MG63 (cell line): Measurements from ENCODE around the gene USP24. TPM values are rescaled to one million over a fixed set of nuclear protein-coding genes. Genes with fewer than 3 reads are reported as not detected.
"Not testable (repeated sequence)": the region's sequence is repeated elsewhere in the genome, so short reads cannot be mapped to it uniquely, and the experiment has no call there.

Source experiments
- DNase-seq: peaks from one replicate; pipeline ENCODE4 v3.0.0-alpha.2; 2020
- H3K27me3 ChIP-seq: fragments of 250-450 bp; sonication (Bioruptor Pico); 2 replicates; pipeline ENCODE4 v1.5.1; 2020; ENCODE audit warnings: mild to moderate bottlenecking, moderate library complexity
- H3K36me3 ChIP-seq: fragments of 250-450 bp; sonication (Bioruptor Pico); 2 replicates; pipeline ENCODE4 v1.5.1; 2020; ENCODE audit warnings: mild to moderate bottlenecking, moderate library complexity
- H3K4me3 ChIP-seq: fragments of 250-450 bp; sonication (Bioruptor Pico); 2 replicates; pipeline ENCODE4 v1.5.1; 2020; ENCODE audit warnings: mild to moderate bottlenecking, moderate library complexity
- H3K9me3 ChIP-seq: fragments of 250-450 bp; sonication (Bioruptor Pico); 2 replicates; pipeline ENCODE4 v1.5.1; 2020; ENCODE audit warnings: mild to moderate bottlenecking, moderate library complexity
- total RNA-seq: library from RNA; depleted of rRNA; stranded (reverse); fragments of >200 nt; shearing (Covaris generic); gene quantifications from 2 replicates; pipeline ENCODE4 v1.2.3, GENCODE V29; 2014; ENCODE audit warnings: low replicate concordance

The USP24 gene
- total RNA-seq, 1 experiment from 2014 or later, result 9.9 TPM

DNA sequence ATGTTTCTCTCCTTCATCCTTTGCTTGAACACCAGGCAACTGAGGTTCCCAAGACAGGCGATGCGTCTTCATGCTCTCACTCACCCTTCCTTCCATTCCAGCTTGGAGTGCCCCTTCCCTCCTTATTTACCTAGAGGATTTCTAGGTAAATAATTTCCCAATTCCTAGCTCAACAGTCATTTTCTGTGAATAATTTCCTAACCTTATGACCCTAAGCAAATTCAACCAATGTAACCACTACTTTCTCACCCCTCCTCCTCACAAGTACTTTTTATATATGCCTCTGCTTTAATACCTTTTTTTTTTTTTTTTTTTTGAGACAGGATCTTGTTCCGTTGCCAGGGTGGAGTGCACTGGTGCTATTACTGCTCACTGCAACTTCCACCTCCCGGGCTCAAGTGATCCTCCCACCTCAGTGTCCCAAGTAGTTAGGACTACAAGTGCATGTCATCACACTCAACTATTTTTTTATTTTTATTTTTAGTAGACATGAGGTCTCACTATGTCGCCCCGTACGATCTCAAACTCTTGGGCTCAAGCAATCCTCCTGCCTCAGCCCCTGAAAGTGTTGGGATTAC, 86.7 kb downstream of the USP24 start:
- Histone ChIP-seq H3K27me3 (no peaks in the 10 kb centered on the region), H3K9me3 (no peaks in the 10 kb centered on the region), H3K36me3 (peaks cover 91% of the 10 kb centered on the region), H3K4me3 (no peak overlapping the region)
- no peak for DNase-seq

DNA sequence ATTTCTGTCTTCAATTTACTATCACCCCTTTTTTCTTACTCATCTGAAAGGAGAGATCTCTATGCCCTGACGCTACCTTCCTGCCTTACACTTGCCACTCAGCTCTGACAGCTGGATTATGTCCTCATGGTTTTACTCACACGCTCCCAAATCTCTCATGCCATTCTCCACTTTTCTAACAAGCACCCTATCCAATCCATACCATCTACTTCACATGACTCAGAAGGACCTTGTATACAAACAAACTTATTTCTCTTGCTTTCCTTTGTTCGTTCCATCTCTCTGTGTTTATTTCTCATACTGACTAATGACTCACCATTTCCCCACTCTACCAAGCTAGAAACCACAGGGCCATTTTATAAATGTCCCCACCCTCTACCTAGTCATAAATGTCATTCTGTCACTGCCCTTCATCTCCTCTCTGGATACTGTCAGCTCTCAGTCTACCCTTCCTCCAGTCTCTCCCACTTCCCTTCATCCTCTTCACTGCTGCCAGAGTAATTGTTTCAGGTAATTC, 87.3 kb downstream of the USP24 start:
- no peaks in the 10 kb centered on the region for H3K27me3 ChIP-seq
- H3K36me3 ChIP-seq, result peaks cover 89% of the 10 kb centered on the region
- peak; percentile 6 for DNase-seq
- no peaks in the 10 kb centered on the region for H3K9me3 ChIP-seq
- H3K4me3 ChIP-seq, result no peak overlapping the region

DNA sequence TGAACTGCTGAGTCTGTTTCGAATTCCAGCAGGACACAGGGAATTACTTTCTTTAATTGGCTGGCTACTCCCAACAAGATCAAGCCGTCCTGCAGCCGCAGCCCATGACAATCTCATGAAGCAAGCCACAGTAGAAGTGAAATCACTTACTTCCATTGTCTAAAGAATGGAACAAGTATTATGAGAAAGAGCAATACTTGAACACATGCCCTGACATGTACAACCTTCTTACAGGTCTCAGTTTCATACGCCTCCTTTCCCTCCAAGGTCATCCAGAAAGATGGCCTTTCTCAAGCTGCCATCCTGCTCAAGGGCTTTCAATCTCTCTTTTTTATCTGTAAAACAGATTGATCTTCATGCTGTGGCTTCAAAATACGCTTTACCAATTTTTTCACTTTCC, 90.7 kb downstream of the USP24 start:
- DNase-seq, result no peak
- Histone ChIP-seq H3K9me3 (no peaks in the 10 kb centered on the region), H3K36me3 (peaks cover 82% of the 10 kb centered on the region), H3K27me3 (no peaks in the 10 kb centered on the region), H3K4me3 (no peak overlapping the region)

DNA sequence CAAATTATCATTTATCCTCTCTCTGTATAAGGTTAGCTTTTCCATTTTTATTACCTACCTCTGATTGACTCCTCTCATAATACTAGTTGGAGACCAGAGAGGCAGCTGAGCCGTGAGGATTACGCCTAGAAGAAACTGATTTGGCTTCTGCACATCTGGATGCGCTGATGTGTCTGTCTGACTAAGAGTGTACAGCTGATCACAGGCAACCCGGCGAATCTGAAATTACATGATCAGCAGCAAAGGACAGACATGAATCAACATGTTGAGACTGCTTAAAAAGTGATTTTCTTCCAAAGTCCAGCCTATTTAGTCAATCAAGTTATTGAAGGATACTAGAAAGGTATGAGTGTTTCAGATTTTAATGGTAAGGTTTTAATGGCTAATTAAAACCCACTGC, 94.6 kb downstream of the USP24 start:
- DNase-seq, result no peak
- Histone ChIP-seq H3K4me3 (no peak overlapping the region), H3K9me3 (no peaks in the 10 kb centered on the region), H3K36me3 (peaks cover 80% of the 10 kb centered on the region), H3K27me3 (no peaks in the 10 kb centered on the region)

DNA sequence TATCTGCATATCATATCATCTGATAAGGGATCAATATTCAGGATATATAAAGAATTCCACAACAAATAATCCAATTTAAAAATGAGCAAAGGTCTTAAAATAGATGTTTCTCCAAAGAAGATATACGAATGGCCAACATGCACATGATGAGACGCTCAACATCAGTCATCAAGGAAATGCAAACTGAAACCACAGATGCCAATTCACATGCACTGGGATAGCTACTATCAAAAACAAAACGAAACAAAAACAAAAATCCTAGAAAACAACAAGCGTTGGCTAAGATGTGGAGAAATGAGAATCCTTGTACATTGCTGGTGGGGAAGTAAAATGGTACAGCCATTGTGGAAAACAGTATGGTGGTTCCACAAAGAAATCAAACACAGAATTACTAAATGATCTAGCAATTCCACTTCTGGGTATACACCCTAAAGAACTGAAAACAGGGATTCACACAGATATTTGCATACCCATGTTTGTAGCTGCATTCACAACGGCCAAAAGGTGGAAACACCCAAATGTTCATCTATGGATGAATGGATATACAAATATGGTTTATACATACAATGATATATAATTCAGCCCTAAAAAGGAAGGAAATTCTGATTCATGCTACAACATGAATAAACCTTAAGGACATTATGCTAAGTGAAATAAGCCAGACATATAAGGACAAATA, 96.4 kb downstream of the USP24 start:
- Histone ChIP-seq H3K4me3 (no peak overlapping the region), H3K36me3 (peaks cover 78% of the 10 kb centered on the region), H3K9me3 (no peaks in the 10 kb centered on the region; the same call in 1 of the 2 replicates), H3K27me3 (no peaks in the 10 kb centered on the region)
- no peak for DNase-seq

DNA sequence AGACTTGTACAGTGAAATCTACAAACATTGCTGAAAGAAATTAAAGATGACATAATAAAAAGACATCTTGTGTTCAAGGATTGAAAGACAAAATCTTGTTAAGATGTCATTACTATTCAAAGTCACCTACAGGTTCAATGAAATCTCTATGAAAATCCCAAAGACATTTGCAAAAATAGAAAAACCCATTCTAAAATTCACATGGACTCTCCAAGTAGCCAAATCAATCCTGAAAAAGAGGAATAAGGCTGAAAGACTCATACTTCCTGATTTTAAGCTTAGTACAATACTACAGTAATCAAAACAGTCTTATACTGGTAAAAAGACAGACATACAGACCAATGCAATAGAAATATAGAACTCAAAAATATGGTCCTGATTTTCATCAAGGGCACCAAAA, 97.2 kb downstream of the USP24 start:
- peaks cover 81% of the 10 kb centered on the region for H3K36me3 ChIP-seq
- H3K27me3 ChIP-seq, result no peaks in the 10 kb centered on the region
- H3K9me3 ChIP-seq, result no peaks in the 10 kb centered on the region; the same call in none of the 2 replicates
- no peak for DNase-seq
- H3K4me3 ChIP-seq, result no peak overlapping the region

DNA sequence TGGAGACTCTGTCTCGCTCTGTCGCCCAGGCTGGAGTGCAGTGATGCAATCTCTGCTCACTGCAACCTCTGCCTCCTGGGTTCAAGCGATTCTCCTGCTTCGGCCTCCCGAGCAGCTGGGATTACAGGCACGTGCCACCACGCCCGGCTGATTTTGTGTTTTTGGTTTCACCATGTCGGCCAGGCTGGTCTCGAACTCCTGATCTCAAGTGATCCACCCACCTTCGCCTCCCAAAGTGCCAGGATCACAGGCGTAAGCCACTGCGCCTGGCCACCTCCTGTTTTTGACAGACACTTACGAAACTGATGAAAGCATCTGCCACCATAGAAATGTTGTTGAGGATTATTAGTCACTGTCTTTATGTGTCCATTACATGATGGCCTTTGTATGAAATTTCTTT, 106.2 kb downstream of the USP24 start:
- H3K36me3 ChIP-seq, result peaks cover 72% of the 10 kb centered on the region
- not testable (repeated sequence) for DNase-seq, H3K27me3 ChIP-seq, H3K9me3 ChIP-seq, H3K4me3 ChIP-seq

DNA sequence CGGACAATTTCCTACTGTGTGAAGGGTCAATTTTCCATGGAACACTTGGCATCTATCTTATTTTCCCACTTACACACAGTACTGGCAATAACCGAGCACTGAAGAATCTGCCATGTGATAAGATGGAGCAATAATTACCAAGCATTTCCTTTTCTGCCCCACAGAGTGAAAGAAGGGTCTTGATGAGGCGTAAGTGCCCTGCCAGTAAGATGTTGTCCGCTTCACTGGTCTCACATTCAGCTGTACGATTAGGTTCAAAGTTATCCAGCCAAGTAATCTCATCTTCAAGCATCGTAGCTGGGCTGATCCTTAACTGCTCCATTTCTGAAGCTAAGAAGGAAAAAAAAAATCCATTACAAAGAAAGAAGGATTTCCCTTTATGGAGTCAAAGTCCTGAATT, 108.1 kb downstream of the USP24 start:
- Histone ChIP-seq H3K4me3 (no peak overlapping the region), H3K27me3 (no peaks in the 10 kb centered on the region), H3K9me3 (no peaks in the 10 kb centered on the region), H3K36me3 (peaks cover 64% of the 10 kb centered on the region)
- DNase-seq, result no peak

DNA sequence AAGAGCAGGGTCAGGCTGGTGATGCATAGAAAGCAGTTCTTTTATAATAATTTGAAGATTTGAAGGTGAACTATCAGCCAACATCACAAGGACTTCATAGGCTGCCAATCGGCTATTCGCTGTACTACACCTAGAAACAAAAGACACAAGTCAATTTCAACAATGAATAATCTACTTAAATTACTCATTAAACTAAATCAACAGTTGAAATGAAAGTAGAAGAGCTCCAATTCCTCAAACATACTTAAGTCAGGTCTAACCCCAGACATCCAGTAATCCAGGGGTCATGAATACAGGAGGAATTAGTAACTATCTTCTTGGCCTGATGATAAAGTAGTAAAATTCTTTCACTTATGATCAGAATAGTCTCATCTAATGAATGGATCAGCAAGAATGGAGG, 111.3 kb downstream of the USP24 start:
- no peak for DNase-seq
- H3K27me3 ChIP-seq, result no peaks in the 10 kb centered on the region

DNA sequence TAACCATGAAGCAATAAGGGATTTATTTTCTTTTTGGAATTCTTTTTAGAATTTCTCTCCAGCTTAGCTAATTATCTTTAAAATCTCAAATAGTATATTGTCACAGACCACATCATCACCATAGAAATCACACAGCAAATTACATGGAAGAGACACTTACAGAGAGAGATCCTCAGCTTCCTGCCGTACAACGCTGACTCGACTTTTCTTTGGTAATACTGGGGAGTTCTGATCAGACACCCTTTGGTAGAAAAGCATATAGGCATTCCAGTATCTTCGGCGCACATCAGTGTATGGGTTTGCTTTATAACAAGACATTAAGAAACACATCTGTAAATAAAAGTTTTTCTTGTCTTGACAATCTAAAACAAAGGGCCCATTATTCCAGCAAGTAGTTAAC, 120.1 kb downstream of the USP24 start:
- Histone ChIP-seq H3K36me3 (peaks cover 79% of the 10 kb centered on the region), H3K27me3 (no peaks in the 10 kb centered on the region)

More for the DNA sequence above, 111.3 kb downstream of the USP24 start:
- no peak overlapping the region for H3K4me3 ChIP-seq
- peaks cover 70% of the 10 kb centered on the region for H3K36me3 ChIP-seq
- no peaks in the 10 kb centered on the region for H3K9me3 ChIP-seq

DNA sequence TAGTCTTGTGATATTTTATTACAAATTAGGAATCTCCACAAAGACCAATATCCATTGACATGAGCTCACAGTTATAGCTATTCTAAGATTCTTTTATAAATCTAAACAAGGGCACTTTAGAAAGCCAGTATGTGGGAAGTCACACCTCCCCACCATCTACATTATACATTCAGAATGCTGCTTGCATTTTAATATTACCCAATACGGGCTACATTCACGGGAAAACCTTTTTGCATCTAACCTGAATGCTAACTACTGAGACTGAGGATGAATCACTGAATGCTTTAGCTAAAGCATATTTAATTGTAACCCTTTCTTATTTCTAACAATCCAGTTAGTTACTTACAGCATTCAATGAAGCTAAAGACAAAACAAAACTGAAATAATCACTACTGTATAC, 122.7 kb downstream of the USP24 start:
- no peaks in the 10 kb centered on the region for H3K9me3 ChIP-seq
- no peaks in the 10 kb centered on the region for H3K27me3 ChIP-seq
- no peak overlapping the region for H3K4me3 ChIP-seq
- DNase-seq, result no peak
- peaks cover 81% of the 10 kb centered on the region for H3K36me3 ChIP-seq

More for the DNA sequence above, 120.1 kb downstream of the USP24 start:
- Histone ChIP-seq H3K9me3 (no peaks in the 10 kb centered on the region), H3K4me3 (no peak overlapping the region)
- DNase-seq, result no peak

DNA sequence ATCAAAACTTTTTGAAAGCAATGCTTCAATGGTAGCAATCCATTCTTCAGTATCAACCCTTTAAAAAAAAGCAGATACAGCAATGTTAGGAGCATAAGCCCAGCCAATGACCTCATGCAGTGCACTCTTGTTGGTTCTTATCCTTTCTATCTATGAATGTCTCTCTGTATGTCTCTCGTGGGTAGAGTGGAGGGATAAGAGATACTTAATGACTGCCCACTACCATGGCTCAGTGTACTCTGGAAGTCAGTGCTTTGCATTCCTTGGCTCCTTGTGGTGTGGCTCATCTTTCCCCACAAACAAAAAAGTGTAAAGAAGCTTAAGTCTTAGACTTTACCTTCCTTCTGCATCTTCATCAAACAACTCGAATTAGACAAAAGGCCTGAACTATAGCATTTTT, 125.5 kb downstream of the USP24 start:
- Histone ChIP-seq H3K9me3 (no peaks in the 10 kb centered on the region), H3K36me3 (peaks cover 81% of the 10 kb centered on the region), H3K27me3 (no peaks in the 10 kb centered on the region), H3K4me3 (no peak overlapping the region)
- no peak for DNase-seq

DNA sequence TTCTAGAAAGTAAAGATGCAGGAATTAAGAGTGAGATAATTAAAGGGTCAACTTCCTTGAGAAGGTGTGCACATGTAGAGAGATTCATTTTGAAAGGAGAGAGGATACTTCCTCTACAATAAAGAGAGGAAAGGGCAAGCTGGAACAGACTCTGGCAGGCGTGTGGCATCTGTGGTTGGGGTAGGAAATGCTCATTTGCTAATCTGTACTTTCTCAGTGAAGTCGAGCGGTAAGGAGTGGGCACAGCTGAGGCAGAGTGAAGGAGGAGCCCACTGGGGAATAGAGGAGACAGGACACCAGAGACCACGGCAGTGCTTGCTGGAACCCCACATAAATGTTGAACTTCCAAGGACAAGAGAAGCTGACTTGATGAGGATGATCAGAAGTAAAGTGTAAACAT, 126.8 kb downstream of the USP24 start:
- H3K4me3 ChIP-seq, result no peak overlapping the region
- H3K36me3 ChIP-seq, result peaks cover 84% of the 10 kb centered on the region
- H3K27me3 ChIP-seq, result no peaks in the 10 kb centered on the region
- no peaks in the 10 kb centered on the region for H3K9me3 ChIP-seq
- no peak for DNase-seq

DNA sequence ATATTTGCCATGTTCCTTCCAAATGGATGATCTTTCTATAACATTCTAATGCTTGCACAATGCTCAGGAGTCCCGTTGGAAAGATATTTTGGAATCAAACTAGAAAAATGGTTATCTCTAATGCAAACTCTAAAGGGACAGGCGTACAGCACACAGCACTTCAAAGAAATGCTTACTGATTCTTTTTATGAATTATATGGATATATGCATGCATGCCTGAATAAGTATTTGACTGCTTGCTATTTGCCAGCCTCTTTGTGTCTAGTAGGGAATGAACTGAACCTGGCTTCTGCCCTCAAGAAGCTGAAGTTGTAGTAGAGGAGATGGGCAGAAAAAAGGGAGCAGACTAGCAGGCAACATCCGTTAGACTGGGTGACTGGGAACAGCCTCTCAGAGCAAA, 127.7 kb downstream of the USP24 start:
- no peaks in the 10 kb centered on the region for H3K9me3 ChIP-seq
- no peaks in the 10 kb centered on the region for H3K27me3 ChIP-seq
- H3K4me3 ChIP-seq, result no peak overlapping the region
- peaks cover 74% of the 10 kb centered on the region for H3K36me3 ChIP-seq
- DNase-seq, result no peak

DNA sequence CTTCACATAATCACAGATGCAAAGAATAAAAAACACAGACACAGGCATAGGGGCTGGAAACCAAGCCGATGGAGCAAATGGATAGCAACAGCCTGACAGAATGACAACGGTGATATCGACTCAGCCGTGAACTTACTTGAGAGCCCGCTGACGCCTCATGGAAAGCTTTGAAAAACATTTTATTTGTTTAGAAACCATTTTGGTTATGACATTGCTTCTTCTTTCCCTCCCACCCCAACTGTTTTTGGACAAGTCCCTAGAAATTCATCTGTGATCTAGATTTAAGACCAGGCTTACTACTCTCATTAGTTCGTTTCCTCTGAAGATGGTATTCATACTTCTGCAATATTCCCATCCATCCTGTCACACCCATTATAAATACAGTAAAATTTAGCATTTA, 130.9 kb downstream of the USP24 start:
- Histone ChIP-seq H3K27me3 (no peaks in the 10 kb centered on the region), H3K36me3 (peaks cover 73% of the 10 kb centered on the region), H3K4me3 (no peak overlapping the region), H3K9me3 (no peaks in the 10 kb centered on the region)
- DNase-seq, result no peak

DNA sequence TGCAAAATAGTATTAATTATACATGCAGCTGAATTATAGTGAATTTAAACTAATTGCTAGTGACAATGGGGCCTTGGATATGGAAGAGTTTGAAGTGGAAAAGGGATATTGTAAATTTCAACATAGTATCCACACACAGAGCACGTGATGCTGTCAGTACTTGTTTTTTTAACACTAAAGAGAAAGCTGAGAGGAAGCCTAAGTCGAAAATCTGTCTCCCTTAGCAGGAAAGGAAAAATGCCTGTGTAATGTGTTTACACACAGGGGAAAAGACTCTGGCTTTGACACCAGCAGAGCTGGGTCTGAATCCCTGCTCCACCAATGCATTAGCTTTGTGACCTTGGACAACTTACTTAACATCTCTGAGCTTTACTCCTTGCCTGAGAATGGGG, 133.3 kb downstream of the USP24 start:
- DNase-seq, result no peak
- Histone ChIP-seq H3K9me3 (no peaks in the 10 kb centered on the region), H3K36me3 (peaks cover 66% of the 10 kb centered on the region), H3K27me3 (no peaks in the 10 kb centered on the region), H3K4me3 (no peak overlapping the region)

DNA sequence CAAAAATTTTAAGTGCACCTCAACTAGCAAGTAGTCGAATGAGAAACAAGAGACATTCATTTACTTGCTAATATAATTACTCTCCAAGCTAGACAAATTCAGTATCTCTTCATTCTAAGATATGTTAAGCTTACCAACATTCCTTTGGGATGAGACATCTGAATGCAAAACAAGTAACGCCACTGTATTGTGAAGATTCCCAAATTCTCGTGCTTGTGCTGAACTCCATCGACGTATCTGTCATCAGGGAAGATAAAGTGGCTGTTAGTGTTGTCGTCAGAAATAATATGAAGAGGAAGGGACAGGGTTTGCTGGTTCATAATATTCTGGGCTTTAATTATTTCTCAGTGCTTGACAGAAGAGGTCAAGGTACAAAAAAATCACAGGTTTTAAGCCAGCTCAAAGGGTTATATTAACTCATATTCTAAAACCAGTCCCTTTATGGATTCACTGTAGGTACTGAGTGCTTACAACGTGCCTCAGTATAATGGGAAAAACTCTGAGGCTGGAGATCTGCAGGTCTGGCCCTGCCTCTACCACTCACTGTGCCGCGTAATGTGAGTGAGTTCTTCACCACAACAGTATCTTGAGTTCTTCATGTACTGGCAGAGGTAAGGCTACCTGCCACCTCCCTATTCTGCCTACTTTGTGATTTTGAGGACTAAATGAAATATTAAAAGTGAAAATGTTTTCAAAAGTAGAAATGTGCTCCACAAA, 133.8 kb downstream of the USP24 start:
- Histone ChIP-seq H3K36me3 (peaks cover 67% of the 10 kb centered on the region), H3K9me3 (no peaks in the 10 kb centered on the region), H3K27me3 (no peaks in the 10 kb centered on the region), H3K4me3 (no peak overlapping the region)
- DNase-seq, result no peak

DNA sequence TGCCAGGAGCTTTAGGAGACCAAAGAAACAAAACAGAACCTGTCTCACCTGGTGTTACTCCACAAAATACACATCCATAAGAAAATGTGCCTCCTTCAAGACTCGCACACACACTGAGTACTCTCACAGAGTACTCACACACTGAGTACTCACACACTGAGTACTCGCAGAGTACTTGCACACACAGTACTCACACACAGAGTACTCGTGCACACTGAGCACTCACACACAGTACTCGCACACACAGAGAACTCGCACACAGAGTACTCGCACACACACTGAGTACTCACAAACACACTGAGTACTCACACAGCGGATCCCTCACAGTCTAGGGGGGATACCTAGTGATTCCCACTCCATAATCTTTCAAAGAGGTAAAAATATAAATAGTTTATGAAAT, 135.5 kb downstream of the USP24 start:
- H3K27me3 ChIP-seq, result no peaks in the 10 kb centered on the region
- no peaks in the 10 kb centered on the region for H3K9me3 ChIP-seq
- peaks cover 58% of the 10 kb centered on the region for H3K36me3 ChIP-seq
- no peak for DNase-seq
- no peak overlapping the region for H3K4me3 ChIP-seq
